DOHH2 (cell line): ENCODE data around the gene EPG5.

ENCODE experiments used
- H3F3A ChIP-seq: fragments of 200-600 bp; sonication (generic), shearing (Covaris generic); 2 replicates; pipeline ENCODE4 v1.6.0; 2016; ENCODE audit warnings: antibody characterized with exemption, mild to moderate bottlenecking; ENCODE audit not compliant: control insufficient read depth, insufficient read depth
- H3K27ac ChIP-seq: fragments of 200-600 bp; sonication (generic); 2 replicates; pipeline ENCODE4 v1.5.1; 2014; ENCODE audit warnings: low read depth, mild to moderate bottlenecking, low read length, moderate library complexity
- H3K27me3 ChIP-seq: fragments of 200-600 bp; sonication (generic); 2 replicates; pipeline ENCODE4 v1.6.1; 2014; ENCODE audit warnings: mild to moderate bottlenecking, low read length, mixed read lengths; ENCODE audit not compliant: control insufficient read depth
- H3K36me3 ChIP-seq: fragments of 200-600 bp; sonication (generic); 2 replicates; pipeline ENCODE4 v1.6.1; 2014; ENCODE audit warnings: mild to moderate bottlenecking, low read length, moderate library complexity, mixed read lengths; ENCODE audit not compliant: control insufficient read depth
- H3K4me1 ChIP-seq: fragments of 200-600 bp; sonication (generic); 2 replicates; pipeline ENCODE4 v1.6.1; 2014; ENCODE audit warnings: mild to moderate bottlenecking, low read length, mixed read lengths; ENCODE audit not compliant: control insufficient read depth
- H3K4me2 ChIP-seq: fragments of 200-600 bp; sonication (generic); 2 replicates; pipeline ENCODE4 v1.6.0; 2014; ENCODE audit warnings: mild to moderate bottlenecking, low read length, moderate library complexity
- H3K4me3 ChIP-seq: fragments of 200-600 bp; sonication (generic); 2 replicates; pipeline ENCODE4 v1.5.1; 2014; ENCODE audit warnings: mild to moderate bottlenecking, low read length, mixed read lengths
- H3K79me2 ChIP-seq: fragments of 200-600 bp; sonication (generic); 2 replicates; pipeline ENCODE4 v1.6.1; 2014; ENCODE audit warnings: mild to moderate bottlenecking, low read length, mixed read lengths; ENCODE audit not compliant: control insufficient read depth
- H3K9me2 ChIP-seq: fragments of 200-600 bp; sonication (generic); replicated peaks from 2 replicates; pipeline ENCODE4 v1.6.1; 2014; ENCODE audit warnings: mild to moderate bottlenecking, low read length, mixed read lengths; ENCODE audit not compliant: control insufficient read depth
- H3K9me3 ChIP-seq: fragments of 200-600 bp; sonication (generic); 2 replicates; pipeline ENCODE4 v1.6.1; 2014; ENCODE audit warnings: antibody characterized with exemption, low read length, mixed read lengths; ENCODE audit not compliant: control insufficient read depth, insufficient read depth
- H4K20me1 ChIP-seq: fragments of 200-600 bp; sonication (generic); 2 replicates; pipeline ENCODE4 v1.6.0; 2014; ENCODE audit warnings: low read depth, mild to moderate bottlenecking, antibody characterized with exemption, low read length, moderate library complexity; ENCODE audit not compliant: control insufficient read depth, insufficient read depth
- EZH2phosphoT487 ChIP-seq: fragments of 200-600 bp; sonication (generic); IDR thresholded peaks from 2 replicates; pipeline ENCODE4 v1.6.1; 2017; ENCODE audit warnings: borderline replicate concordance, mild to moderate bottlenecking, antibody characterized with exemption, low read length, moderate library complexity, mixed read lengths
- TF ChIP-seq, protein P1 (sequence below): fragments of 200-600 bp; sonication (generic); IDR thresholded peaks from one replicate; pipeline ENCODE4 v1.5.1; 2014; ENCODE audit warnings: antibody characterized with exemption, mild to moderate bottlenecking, low read depth, low read length; ENCODE audit not compliant: poor library complexity, severe bottlenecking

EPG5 gene

DNA sequence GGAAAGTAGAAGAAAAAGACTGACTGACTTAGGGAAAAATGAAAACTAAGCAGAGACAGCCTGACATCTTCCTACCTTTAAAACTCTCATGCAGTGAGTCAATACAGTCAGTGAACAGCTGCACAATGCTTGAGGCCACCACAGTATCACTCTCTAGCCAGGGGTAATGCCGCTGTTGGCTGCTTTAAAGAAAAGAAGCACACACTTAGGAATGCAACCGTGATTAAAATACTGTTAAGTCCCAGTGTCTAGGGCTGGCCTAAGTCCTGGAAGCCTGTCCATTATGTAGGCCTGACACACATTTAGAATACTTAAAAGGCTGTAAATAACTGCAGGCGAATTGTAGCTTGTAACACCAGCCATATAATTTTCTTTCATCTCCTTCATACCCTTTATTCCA, 91.0 kb downstream of the EPG5 start:
- Histone ChIP-seq H3K9me3 (no peaks in the 10 kb centered on the region), H3K79me2 (no peaks in the 10 kb centered on the region), H3K27ac (no peak overlapping the region), H3K4me2 (no peak overlapping the region), H4K20me1 (no peaks in the 10 kb centered on the region), H3K36me3 (peaks cover 42% of the 10 kb centered on the region), H3K4me1 (peaks cover 8% of the 10 kb centered on the region), H3K27me3 (no peaks in the 10 kb centered on the region), H3K4me3 (no peak overlapping the region), H3F3A (no peaks in the 10 kb centered on the region), H3K9me2 (no peaks in the 10 kb centered on the region)
- no peak for TF ChIP-seq EZH2phosphoT487
- TF ChIP-seq, protein P1, sequence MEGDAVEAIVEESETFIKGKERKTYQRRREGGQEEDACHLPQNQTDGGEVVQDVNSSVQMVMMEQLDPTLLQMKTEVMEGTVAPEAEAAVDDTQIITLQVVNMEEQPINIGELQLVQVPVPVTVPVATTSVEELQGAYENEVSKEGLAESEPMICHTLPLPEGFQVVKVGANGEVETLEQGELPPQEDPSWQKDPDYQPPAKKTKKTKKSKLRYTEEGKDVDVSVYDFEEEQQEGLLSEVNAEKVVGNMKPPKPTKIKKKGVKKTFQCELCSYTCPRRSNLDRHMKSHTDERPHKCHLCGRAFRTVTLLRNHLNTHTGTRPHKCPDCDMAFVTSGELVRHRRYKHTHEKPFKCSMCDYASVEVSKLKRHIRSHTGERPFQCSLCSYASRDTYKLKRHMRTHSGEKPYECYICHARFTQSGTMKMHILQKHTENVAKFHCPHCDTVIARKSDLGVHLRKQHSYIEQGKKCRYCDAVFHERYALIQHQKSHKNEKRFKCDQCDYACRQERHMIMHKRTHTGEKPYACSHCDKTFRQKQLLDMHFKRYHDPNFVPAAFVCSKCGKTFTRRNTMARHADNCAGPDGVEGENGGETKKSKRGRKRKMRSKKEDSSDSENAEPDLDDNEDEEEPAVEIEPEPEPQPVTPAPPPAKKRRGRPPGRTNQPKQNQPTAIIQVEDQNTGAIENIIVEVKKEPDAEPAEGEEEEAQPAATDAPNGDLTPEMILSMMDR, result no peak

DNA sequence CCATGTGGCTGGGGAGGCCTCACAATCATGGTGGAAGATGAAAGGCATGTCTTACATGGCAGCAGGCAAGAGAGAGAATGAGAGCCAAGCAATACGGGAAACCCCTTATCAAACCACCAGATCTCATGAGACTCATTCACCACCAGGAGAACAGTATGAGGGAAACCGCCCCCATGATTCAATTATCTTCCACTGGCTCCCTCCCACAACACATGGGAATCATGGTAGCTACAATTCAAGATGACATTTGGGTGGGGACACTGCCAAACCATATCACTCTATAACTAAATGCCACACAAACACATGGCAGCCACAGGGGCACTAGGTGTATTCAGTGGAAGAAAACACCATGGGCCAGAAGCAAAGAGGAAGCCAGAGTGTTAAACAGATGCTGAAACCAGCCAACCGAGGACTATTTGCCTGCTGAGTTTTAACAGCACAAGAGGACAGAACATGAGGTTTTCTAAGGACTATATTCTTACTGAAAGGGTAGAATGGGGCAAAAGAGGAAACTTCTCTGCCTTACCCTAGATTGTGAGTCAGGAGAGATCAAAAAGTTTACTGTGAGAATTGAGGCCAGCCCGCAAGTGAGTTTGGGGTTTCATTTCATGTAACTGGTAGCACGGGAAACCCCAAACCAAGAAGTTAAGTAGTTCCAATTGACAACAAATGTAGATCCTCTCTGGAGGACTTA, 92.5 kb downstream of the EPG5 start:
- no peaks in the 10 kb centered on the region for H3K79me2 ChIP-seq
- H3K27ac ChIP-seq, result no peak overlapping the region
- no peak overlapping the region for H3K4me3 ChIP-seq
- 0 out of 2 replicates have a peak overlapping the region, but pooled peaks have one; percentile 0 for H3K4me2 ChIP-seq
- TF ChIP-seq EZH2phosphoT487, result no peak
- TF ChIP-seq, protein P1, result no peak
- H3K36me3 ChIP-seq, result peaks cover 43% of the 10 kb centered on the region
- H3K27me3 ChIP-seq, result no peaks in the 10 kb centered on the region
- no peaks in the 10 kb centered on the region for H3K9me3 ChIP-seq
- H4K20me1 ChIP-seq, result no peaks in the 10 kb centered on the region
- no peaks in the 10 kb centered on the region for H3K9me2 ChIP-seq
- H3F3A ChIP-seq, result no peaks in the 10 kb centered on the region
- H3K4me1 ChIP-seq, result peaks cover 8% of the 10 kb centered on the region

DNA sequence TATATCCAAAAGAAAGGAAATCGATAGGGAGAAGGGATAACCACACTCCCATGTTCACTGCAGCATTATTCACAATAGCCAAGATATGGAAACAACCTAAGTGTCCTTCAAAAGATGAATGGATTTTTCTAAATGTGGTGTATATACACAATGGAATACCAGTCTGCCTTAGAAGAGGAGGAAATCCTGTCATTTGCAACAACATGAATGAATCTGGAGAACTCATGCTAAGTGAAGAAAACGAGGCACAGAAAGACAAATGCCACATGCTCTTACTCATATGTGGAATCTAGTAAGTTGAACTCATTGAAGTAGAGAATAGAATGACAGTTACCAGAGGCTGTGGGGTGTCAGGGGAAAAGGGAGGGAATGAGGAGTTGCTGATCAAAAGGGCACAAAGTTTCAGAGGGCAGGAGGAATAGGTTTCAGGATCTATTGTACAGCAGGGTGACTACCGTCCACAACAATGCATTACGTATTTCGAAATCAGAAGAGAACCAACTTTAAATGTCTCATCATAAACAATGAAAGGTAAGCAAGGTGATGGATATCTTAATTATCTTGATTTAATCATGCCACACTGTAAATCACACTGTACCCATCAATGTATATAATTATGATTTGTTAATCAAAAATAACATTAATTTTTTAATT, 95.6 kb downstream of the EPG5 start:
- H3K27ac ChIP-seq, result no peak overlapping the region
- H3K4me2 ChIP-seq, result no peak overlapping the region
- H3K36me3 ChIP-seq, result peaks cover 34% of the 10 kb centered on the region
- H3K79me2 ChIP-seq, result no peaks in the 10 kb centered on the region
- H4K20me1 ChIP-seq, result no peaks in the 10 kb centered on the region
- H3F3A ChIP-seq, result no peaks in the 10 kb centered on the region
- no peak for TF ChIP-seq EZH2phosphoT487
- TF ChIP-seq, protein P1, result no peak
- no peaks in the 10 kb centered on the region for H3K27me3 ChIP-seq
- peaks cover 8% of the 10 kb centered on the region for H3K4me1 ChIP-seq
- no peaks in the 10 kb centered on the region for H3K9me2 ChIP-seq
- H3K4me3 ChIP-seq, result no peak overlapping the region
- no peaks in the 10 kb centered on the region for H3K9me3 ChIP-seq
